ENCODE measurements around the gene CTNNA3. TPM values are rescaled to one million over a fixed set of nuclear protein-coding genes. Genes with fewer than 3 reads are reported as not detected.

Gene CTNNA3
- total RNA-seq, 2 donors from 2014 or later = under 0.01 to 0.33 TPM

DNA sequence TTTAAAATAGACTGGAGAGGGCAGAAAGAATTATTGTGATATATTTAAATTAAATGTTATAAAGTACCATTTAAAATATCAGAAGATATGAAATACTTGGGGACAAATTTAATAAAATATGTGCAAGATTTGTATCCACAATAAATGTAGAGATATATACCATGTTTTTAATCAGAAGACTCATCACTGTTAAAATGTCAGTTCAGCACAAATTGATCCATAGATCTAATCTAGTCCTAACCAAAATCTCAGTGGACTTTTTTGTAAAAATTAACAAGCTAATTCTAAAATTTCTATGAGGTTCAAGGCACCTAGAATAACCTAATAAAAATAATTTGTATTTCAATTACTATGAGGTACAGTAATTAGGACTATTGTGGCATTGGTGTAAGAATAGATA lies 96.4 kb downstream of the CTNNA3 start:
- Histone ChIP-seq H3K9me3 (no peaks in the 10 kb centered on the region), H3K4me1 (no peaks in the 10 kb centered on the region), H3K27ac (no peak overlapping the region), H3K36me3 (replicated peaks in 1 of 2; ENCODE audit: insufficient read depth in 1 of 2, low read depth in 2 of 2) (no peaks in the 10 kb centered on the region), H3K27me3 (no peaks in the 10 kb centered on the region), H3K4me3 (no peak overlapping the region)
- intact Hi-C loops (cut with DNase I) = no loop called here
- DNase-seq (no peak), ATAC-seq (no peak)
- TF ChIP-seq POLR2A (IDR thresholded peaks at IDR 0.05) = no peak
- no peak for TF ChIP-seq CTCF (IDR thresholded peaks at IDR 0.05)

DNA sequence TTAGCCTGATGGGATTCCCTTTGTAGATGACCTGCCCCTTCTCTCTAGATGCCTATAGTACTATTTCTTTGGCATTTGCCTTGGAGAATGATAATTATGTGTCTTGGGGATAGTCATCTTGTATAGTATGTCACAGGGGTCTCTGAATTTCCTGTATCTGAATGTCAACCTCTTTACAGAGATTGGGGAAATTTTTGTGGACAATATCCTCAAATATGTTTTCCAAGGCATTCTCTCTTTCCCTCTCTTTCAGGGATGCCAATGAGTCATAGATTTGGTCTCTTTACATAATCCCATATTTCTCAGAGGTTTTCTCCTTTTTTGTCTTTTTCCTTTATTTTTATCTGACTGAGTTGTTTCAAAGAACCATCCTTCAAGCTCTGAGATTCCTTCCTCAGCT lies 99.4 kb downstream of the CTNNA3 start:
- intact Hi-C loops (cut with DNase I) = no loop called here
- ATAC-seq (no peak), DNase-seq (no peak)
- no peak for TF ChIP-seq POLR2A (IDR thresholded peaks at IDR 0.05)
- TF ChIP-seq CTCF (IDR thresholded peaks at IDR 0.05) = no peak
- Histone ChIP-seq H3K36me3 (replicated peaks in 1 of 2; ENCODE audit: insufficient read depth in 1 of 2, low read depth in 2 of 2) (no peaks in the 10 kb centered on the region), H3K27ac (no peak overlapping the region), H3K27me3 (no peaks in the 10 kb centered on the region), H3K4me3 (no peak overlapping the region), H3K9me3 (no peaks in the 10 kb centered on the region), H3K4me1 (no peaks in the 10 kb centered on the region)

- ATAC-seq (no peak), DNase-seq (no peak)
- 69% methylated on average over 2 of the region's 2 CpGs for WGBS, 2 donors
- Histone ChIP-seq H3K27ac (no peak overlapping the region), H3K9me3 (peaks cover 0 to 11% (median 0%) of the 10 kb centered on the region in 3 donors), H3K4me1 (no peaks in the 10 kb centered on the region), H3K4me3 (no peak overlapping the region), H3K36me3 (replicated peaks in 1 of 2; ENCODE audit: insufficient read depth in 1 of 2, low read depth in 2 of 2) (no peaks in the 10 kb centered on the region), H3K27me3 (no peaks in the 10 kb centered on the region)
- TF ChIP-seq POLR2A (IDR thresholded peaks at IDR 0.05) = no peak
- TF ChIP-seq CTCF (IDR thresholded peaks at IDR 0.05) = no peak
- intact Hi-C loops (cut with DNase I) = no loop called here
These were observed 108.2 kb downstream of the CTNNA3 start for GRCh38 chr10:67587771-67588170.

GRCh38 chr10:67575532-67575931 lies 120.5 kb downstream of the CTNNA3 start:
- intact Hi-C loops (cut with DNase I) = no loop called here
- Histone ChIP-seq H3K36me3 (replicated peaks in 1 of 2; ENCODE audit: insufficient read depth in 1 of 2, low read depth in 2 of 2) (no peaks in the 10 kb centered on the region), H3K4me1 (no peaks in the 10 kb centered on the region), H3K4me3 (no peak overlapping the region), H3K9me3 (no peaks in the 10 kb centered on the region), H3K27me3 (no peaks in the 10 kb centered on the region), H3K27ac (no peak overlapping the region)
- DNase-seq (no peak), ATAC-seq (no peak)
- no peak for TF ChIP-seq POLR2A (IDR thresholded peaks at IDR 0.05)
- TF ChIP-seq CTCF (IDR thresholded peaks at IDR 0.05) = no peak
- WGBS, 2 donors = 57 to 73% methylated on average over 1 of the region's 1 CpG

DNA sequence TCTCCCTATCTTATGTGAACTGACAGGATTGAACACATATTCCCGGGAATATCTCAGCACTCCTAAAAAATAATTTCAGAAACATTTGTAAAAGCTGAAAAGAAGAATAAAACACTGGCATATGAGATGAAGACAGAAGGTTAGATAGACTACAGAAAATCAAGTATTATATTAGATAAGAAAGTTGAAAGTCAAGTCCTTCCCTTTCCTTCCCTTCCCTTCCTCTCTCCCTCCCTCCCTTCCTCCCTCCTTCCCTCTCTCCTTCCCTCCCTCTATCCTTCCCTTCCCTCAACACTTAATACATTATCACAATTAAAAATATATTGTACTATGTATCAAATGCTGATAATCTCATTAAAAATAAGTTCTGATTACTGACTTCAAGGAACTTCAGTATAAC lies 122.5 kb downstream of the CTNNA3 start:
- no peaks in the 10 kb centered on the region for H3K4me1 ChIP-seq
- no peak for ATAC-seq
- H3K36me3 ChIP-seq (replicated peaks in 1 of 2; ENCODE audit: insufficient read depth in 1 of 2, low read depth in 2 of 2) = no peaks in the 10 kb centered on the region
- intact Hi-C loops (cut with DNase I) = no loop called here
- TF ChIP-seq POLR2A (IDR thresholded peaks at IDR 0.05) (no peak), CTCF (IDR thresholded peaks at IDR 0.05) (no peak)
- H3K27ac ChIP-seq = no peak overlapping the region
- 79 to 86% methylated on average over 1 of the region's 1 CpG for WGBS, 2 donors
- H3K9me3 ChIP-seq = no peaks in the 10 kb centered on the region
- no peaks in the 10 kb centered on the region for H3K27me3 ChIP-seq
- no peak for DNase-seq
- H3K4me3 ChIP-seq = no peak overlapping the region
